Urothelium cell line (cell line): ENCODE measurements around the gene PDK4.
"Not testable (repeated sequence)": the region's sequence is repeated elsewhere in the genome, so short reads cannot be mapped to it uniquely, and the experiment has no call there.

Experiments
- DNase-seq: peaks from one replicate; pipeline ENCODE4 v3.0.0; 2011; ENCODE audit warnings: low spot score, mixed read lengths
- FAIRE-seq: peaks from 2 replicates; lab custom pipeline; 2011; peaks lifted over from hg19 to GRCh38; lab: Jason Lieb, UNC

Gene PDK4

DNA sequence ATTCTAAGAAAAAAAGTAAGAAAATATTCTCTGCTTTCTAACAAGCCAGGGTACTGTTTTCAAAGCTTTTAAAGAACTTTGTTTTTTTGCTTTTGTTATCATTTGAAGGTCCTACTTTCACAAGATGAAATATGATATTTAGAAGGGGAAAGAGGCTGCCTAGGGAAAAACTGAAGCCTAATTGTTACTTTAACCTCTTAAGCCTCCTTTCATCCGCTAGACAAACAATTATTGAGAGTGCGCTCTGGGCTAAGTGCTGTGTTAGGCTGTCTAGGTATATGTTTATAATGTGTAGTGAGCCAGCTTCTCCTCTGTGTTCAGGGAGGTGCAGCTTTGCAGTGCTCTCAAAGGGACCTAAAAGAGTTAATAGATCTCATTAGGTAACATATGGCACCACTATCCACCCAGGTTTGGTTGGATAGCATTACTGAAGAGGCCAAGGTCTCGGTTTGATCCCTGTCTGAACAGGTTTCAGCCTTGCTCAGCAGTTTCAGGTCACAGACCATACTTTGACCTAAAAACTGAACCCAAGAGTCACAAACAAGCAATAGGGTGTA, 17.9 kb downstream of the PDK4 start:
- no peak for FAIRE-seq
- no peak for DNase-seq

DNA sequence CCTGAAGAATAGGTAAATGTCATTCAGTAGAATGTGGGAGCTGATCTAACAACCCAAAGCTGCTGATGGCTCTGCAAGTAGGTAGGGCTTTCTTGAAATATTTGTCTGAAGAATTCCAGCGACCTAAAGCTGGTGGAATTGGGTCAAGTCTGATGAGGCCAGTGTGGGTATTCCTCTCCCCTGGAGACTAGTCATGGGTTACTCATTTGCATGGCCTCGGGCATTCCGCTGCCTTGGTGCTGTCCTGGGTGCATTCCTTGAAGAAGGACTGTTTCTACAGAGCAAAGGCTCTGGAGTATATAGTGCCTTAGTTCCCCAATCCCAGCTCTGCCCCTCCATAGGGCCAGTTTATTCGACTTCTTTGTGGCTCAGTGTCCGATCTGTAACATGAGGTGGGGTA, 19.2 kb downstream of the PDK4 start:
- DNase-seq (no peak), FAIRE-seq (no peak)

GRCh38 chr7:95569720-95570119, 26.6 kb downstream of the PDK4 start:
- FAIRE-seq (no peak), DNase-seq (no peak)

- FAIRE-seq (no peak), DNase-seq (no peak)
Measured at GRCh38 chr7:95560674-95561073, 35.6 kb downstream of the PDK4 start.

- FAIRE-seq: no peak
- no peak for DNase-seq
Measured at GRCh38 chr7:95558864-95559263, 37.5 kb downstream of the PDK4 start.

GRCh38 chr7:95556777-95557176, 39.5 kb downstream of the PDK4 start:
- DNase-seq (no peak), FAIRE-seq (no peak)

DNA sequence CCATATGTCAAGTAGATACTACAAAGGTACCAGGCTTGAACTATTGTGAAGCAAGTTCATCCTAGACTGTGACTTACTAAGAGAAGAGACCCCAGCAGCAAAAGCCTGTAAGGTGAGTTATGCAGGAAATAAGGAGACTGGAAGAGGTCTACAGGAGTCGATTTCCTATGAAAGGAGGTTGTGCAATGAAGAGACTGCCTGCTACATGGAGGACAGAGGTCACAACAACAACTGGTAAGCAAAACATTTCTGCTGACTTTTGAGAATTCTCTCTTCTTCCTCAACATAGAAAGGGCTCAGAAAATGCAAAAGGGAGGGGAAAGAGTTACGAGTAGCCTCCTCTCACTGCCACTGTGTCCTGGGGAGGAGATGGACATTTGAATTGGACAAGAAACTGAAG, 42.4 kb downstream of the PDK4 start:
- FAIRE-seq (no peak), DNase-seq (no peak)

GRCh38 chr7:95552010-95552926, 44.0 kb downstream of the PDK4 start:
- FAIRE-seq, DNase-seq: not testable (repeated sequence)

DNA sequence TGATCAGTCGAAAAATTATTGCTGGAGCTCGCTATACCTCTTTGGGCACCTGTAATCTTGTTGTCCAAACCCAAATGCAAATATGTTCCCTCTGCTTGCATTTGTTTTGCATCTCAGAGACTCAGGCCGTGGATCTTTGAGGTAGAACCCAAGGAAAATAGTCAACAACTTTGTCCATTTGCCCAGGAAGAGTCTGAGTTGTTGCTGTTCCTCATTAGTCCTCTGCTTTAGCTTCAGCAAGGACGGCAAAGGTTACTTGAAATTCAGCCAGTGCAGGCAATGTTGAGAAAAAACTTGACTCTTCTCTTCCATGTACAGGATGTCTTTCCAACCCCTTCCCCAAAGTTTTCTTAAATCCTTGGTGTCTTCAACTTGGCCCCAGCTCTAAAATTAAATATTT, 45.8 kb downstream of the PDK4 start:
- FAIRE-seq: no peak

GRCh38 chr7:95549818-95550529, 46.3 kb downstream of the PDK4 start:
- DNase-seq (peak; percentile 95), FAIRE-seq (peak; percentile 94)

More for the DNA sequence above, 45.8 kb downstream of the PDK4 start:
- no peak for DNase-seq

DNA sequence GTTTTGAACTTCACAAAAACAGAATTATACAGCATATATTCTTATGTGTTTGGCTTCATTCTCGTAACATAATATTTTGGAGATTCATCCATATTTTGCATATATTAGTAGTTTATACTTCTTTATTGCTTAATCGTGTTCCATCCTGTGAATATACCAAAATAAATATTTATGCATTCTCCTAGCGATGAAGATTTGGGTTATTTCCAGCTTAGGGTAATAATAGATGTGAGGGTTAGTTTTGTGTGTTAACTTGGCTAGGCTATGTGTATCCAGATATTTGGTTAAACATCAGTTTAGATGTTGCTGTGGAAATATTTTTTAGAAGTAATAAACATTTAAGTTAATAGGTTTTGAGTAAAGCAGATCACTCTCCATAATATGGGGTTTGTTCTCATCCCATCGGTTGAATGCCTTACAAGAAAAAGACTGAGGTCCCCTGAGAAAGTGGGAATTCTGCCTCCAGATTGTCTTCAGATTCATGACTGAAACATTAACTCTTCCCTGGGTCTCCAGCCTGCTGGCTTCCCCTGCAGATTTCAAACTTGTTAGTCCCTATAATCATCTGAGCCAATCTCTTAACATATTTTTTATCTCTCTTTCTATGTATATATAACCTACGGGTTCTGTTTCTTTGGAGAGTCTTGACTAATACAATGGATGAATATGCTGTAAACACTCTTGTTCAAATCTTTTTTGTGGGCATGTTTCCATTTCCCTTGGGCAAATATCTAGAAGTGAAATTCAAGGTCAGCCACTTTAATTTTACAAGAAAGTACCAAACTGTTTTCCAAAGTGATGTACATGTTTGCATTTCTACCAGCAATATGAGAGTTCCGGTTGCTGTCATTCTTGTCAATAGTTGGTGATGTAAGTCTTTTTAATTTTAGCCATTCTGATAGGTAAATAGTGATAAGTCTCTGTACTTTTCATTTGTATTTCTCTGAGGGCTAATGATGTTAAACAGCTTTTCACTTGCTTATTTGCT, 48.7 kb downstream of the PDK4 start:
- no peak for DNase-seq
- FAIRE-seq: no peak

- FAIRE-seq (no peak), DNase-seq (no peak)
Measured at GRCh38 chr7:95546647-95547046, 49.7 kb downstream of the PDK4 start.

GRCh38 chr7:95545673-95546072, 50.6 kb downstream of the PDK4 start:
- no peak for FAIRE-seq
- DNase-seq: no peak

DNA sequence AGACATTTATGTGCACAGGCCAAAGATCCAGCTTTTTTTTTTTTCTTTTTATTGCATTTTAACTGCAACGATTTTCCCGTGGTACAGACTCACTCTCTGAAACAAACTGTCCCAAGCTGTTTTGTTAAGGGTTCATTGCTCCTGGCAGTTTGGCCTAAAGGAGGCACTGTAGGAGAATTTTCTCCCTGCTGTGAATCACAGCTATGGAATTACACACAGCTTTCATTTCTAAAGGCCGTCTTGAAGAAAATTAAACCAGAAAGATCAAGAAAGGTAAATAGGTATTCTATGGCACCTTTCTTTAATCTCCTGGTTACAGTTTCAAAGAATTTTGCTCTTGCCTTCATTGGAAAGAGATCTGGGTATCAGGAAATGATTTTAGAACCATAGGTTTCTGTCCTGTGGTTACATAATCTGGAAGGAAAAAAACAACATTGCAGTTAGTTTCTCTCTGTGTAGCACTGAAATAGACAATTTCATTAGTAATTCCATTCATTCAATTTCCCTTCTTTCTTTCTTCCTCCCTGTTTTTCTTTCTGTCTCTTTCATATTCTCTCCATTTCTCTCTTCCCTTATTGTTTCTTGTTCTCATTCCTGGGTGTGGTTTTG, 51.2 kb downstream of the PDK4 start:
- FAIRE-seq (no peak), DNase-seq (peak; percentile 82)

DNA sequence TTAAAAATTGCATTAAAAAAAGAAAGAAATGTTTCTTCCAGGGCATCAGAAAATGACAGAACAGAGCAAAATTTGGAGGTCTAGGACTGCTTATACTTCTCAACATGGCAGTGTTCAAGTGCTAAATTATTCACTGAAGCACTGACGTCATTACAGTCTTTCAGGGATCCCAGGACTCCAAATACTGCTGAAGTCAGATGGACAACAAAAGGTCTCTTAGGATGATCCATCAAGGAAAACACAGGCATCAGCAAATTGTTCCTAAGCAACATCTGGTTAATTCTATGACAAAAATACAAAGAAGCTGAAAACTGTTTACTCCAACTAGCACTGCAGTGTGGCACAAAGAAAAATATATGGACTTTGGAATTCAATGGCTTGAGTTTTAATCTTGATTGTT, 52.1 kb downstream of the PDK4 start:
- FAIRE-seq: no peak

DNA sequence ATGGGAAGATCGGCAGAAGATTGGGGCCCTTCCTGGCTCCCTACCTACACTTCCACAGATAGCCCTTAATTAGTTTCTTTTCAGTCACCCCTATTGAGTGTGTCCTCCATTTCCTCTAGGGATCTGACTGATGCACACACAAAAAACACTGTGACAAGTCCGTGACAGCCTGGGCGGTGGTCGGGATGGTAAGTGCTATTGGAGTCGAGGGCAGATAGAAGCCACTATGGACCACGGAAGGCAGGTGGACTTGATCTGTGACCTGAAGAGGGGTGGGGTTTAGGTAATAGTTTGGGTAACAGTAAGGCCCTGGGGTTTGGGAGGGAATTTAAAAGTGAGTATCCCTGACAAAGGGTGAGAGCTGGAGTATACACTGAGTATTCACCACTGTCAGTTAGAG, 53.0 kb downstream of the PDK4 start:
- DNase-seq (no peak), FAIRE-seq (peak; percentile 81)

More for the DNA sequence above, 52.1 kb downstream of the PDK4 start:
- DNase-seq: no peak

- no peak for DNase-seq
- FAIRE-seq: no peak
Measured at GRCh38 chr7:95540366-95540765, 56.0 kb downstream of the PDK4 start.

DNA sequence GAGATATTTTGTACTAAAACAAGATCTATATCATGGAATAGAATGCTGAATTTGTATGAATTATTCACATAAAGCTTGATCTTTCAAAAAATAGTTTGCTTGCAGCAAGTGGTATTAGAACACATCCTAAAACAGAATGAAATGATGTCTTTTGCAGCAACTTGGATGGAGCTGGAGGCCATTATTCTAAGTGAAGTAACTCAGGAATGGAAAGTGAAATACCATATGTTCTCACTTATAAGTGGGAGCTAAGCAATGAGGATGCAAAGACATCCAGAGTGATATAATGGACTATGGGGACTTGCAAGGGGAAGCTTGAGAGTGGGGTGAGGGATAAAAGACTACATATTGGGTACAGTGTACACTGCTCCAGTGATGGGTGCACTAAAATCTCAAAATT, 56.9 kb downstream of the PDK4 start:
- FAIRE-seq: no peak

GRCh38 chr7:95537468-95537867, 58.8 kb downstream of the PDK4 start:
- DNase-seq: no peak
- FAIRE-seq: no peak

More for the DNA sequence above, 56.9 kb downstream of the PDK4 start:
- no peak for DNase-seq
